HG03175 (cell line): ENCODE measurements around the gene TRPM6.

ENCODE experiments used
- ATAC-seq: cut with Tn5 transposase; IDR thresholded peaks from one replicate; pipeline ENCODE4 v1.9.1; 2021; ENCODE audit warnings: mild to moderate bottlenecking, moderate library complexity; ENCODE audit not compliant: unreplicated experiment

Gene TRPM6

GRCh38 chr9:74721696-74722660, 165.7 kb downstream of the TRPM6 start:
- ATAC-seq: no peak

DNA sequence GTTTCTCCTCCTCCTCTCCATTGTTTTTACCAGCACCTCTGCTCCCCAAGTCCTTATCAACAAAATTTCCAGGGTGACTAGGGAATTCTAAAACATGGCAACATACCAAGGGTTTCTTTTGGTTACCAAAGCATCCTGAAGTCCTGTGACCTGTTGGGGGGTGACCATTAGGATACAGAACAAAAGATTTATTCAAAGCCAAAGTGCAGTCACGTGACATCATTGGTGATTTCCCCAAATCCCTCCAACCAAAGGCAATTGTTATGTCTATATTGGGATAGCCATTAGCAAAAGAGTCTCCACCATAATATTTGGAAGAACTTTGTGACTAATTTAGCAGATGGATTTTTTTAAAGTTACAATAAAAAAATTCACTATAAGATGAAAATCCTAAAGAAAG, 168.4 kb downstream of the TRPM6 start:
- ATAC-seq: no peak

DNA sequence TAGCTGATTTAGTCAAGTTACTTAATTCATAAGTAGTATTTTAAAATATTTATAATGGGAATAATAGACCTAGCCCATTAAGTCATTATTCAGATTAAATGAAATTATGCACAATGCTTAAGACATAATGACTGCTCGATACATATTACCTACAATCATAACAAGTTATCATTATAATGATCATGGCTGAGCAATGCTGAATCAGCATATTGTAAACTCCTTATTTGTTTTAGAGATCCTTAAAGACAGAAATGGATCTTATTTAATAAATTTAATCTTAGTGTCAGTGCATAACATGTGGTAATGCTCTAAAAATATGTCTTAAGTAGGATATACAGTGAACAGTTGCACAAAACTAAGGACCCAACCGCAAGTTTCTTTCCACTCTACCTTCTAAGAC, 169.0 kb downstream of the TRPM6 start:
- no peak for ATAC-seq

DNA sequence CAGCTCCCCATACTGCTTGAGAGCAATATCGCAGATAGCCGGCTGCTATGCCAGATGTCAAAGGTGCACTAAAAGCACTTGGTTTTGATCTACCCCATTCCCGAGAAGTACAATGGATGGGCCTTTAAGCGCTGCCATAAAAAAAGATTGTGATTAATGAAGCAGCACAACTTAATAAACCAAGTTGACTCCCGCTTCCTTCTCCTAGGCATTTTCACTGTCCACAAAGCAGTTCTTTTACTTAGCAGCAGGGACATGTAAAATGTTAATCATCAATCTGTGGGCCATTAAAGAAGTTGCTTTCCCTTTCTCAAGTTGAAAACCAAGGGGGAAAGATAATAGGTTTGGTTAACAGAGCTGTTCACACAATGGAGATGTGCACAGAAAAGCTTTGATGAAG, 176.4 kb downstream of the TRPM6 start:
- no peak for ATAC-seq

DNA sequence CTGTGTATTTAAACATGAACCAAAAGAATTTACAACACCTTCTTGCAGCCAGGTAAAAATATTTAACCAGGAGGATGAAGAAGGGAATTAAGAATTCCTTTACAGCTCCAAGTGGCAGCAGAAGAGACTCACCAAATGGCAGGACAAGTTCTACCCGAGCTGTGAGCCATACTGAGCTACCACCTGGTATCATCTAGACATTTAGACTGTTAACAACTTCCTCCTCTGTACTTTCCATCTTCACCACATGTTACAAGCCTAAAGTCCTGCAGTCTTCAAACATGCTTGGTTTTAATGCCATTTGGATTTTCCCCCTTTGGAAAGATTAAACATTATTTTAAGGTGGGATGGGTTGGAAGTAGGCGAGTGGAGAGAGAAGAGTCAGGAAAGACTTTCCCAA, 190.2 kb downstream of the TRPM6 start:
- ATAC-seq: no peak

GRCh38 chr9:74696520-74696919, 191.2 kb downstream of the TRPM6 start:
- ATAC-seq: no peak

GRCh38 chr9:74691058-74691457, 196.7 kb downstream of the TRPM6 start:
- ATAC-seq: no peak

DNA sequence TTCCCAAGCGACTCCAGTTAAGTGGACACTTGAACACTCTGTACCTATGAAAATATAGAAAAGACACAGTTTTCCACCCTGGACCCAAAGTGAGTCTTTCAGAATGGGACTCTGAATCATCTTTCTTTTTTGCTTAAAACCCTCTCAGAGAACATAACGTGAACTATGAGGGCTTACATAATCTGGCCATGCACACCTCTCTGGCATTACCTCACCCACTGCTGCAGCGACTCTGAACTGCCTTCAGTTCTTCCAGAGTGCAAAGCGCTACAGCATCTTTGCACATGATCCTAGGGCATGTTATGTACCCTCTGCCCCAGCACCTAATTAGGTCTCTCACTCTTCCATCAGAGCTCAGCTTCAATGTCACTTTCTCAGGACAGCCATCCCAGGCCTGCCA, 204.4 kb downstream of the TRPM6 start:
- ATAC-seq: no peak

- ATAC-seq: no peak
These were observed 205.8 kb downstream of the TRPM6 start for GRCh38 chr9:74681906-74682305.

DNA sequence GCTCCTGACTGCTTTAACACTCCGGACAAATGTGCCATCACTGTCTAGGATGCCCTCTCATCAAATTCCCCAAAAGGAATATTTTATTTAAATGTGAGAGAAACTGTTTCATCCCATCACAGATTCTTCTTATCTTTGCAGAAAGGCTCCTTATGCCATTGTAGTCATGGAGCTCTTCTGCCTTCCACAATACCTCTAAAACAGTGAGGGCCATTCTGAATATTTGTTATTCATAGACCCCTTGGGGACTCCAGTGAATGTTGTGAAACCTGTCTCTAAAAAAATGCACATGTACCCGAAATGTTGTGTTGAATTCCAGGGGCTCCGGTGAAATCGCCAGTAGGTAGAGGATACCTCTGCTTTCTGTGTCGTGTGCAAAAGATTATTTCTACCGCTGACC, 213.6 kb downstream of the TRPM6 start:
- ATAC-seq: no peak
